ENCODE results near the gene CTTNBP2. TPM values are rescaled to one million over a fixed set of nuclear protein-coding genes. Genes with fewer than 3 reads are reported as not detected.

CTTNBP2 gene
- total RNA-seq, 2 donors from 2014 or later, result 1.5 to 1.8 TPM

DNA sequence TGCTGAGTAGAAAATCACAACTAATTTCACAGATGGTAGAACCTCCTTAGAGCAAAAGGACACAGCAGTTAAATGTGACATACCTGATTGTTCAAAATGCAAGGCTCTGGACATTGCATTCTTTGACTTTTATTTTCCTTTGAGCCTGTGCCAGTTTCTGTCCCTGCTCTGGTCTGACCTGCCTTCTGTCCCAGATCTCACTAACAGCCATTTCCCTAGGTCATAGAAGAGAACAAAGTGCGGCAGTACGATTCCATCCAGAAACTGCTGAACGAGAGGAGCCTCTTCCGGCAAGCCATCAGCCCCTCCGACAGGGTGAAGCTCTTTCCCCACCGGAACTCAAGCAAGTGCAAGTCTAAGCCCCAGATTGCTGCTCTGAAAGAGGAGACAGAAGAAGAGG, 206.6 kb downstream of the CTTNBP2 start:
- no peak overlapping the region for H3K27ac ChIP-seq

DNA sequence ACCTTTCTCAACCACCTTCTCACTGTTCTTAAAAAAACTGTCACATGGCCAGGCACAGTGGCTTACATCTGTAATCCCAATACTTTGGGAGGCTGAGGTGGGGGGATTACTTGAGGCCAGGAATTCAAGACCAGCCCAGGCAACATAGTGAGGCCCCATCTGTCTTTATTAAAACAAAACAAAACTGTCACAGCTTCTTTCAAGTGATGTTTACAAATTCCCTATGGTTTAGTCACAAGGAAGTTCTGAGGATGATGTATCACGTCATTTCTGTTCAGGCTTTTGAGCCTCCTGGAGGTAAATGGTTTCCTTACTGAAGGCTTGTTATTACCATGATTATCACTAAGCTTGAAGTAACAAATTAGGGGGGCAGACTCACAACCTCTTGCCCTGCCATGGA, 207.2 kb downstream of the CTTNBP2 start:
- H3K36me3 ChIP-seq, result no peaks in the 10 kb centered on the region
- no peaks in the 10 kb centered on the region for H3K4me1 ChIP-seq
- no peak for TF ChIP-seq CTCF (IDR thresholded peaks at IDR 0.05)
- DNase-seq, result peak; percentile 9
- no peak overlapping the region for H3K27ac ChIP-seq
- no peak overlapping the region for H3K9ac ChIP-seq (ENCODE audit: low read depth in 2 of 2, low read length in 2 of 2)
- no peaks in the 10 kb centered on the region for H3K9me3 ChIP-seq
- intact Hi-C loops (cut with DNase I), result no loop called here
- H3K27me3 ChIP-seq, result no peaks in the 10 kb centered on the region
- no peak overlapping the region for H3K4me3 ChIP-seq

More for the DNA sequence above, 206.6 kb downstream of the CTTNBP2 start:
- TF ChIP-seq CTCF (IDR thresholded peaks at IDR 0.05), result no peak
- Histone ChIP-seq H3K9me3 (no peaks in the 10 kb centered on the region), H3K4me3 (no peak overlapping the region), H3K9ac (ENCODE audit: low read depth in 2 of 2, low read length in 2 of 2) (no peak overlapping the region), H3K36me3 (no peaks in the 10 kb centered on the region), H3K27me3 (no peaks in the 10 kb centered on the region), H3K4me1 (no peaks in the 10 kb centered on the region)
- DNase-seq, result no peak
- intact Hi-C loops (cut with DNase I), result no loop called here

DNA sequence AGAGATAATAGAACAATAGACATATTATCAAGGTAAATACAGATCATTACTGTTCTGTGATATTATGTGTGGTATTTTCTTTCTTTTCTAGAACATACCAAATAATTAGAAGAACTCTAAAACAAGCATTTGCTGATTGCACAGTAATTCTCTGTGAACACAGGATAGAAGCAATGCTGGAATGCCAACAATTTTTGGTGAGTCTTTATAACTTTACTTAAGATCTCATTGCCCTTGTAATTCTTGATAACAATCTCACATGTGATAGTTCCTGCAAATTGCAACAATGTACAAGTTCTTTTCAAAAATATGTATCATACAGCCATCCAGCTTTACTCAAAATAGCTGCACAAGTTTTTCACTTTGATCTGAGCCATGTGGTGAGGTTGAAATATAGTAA, 207.9 kb downstream of the CTTNBP2 start:
- H3K36me3 ChIP-seq, result no peaks in the 10 kb centered on the region
- H3K4me1 ChIP-seq, result no peaks in the 10 kb centered on the region

DNA sequence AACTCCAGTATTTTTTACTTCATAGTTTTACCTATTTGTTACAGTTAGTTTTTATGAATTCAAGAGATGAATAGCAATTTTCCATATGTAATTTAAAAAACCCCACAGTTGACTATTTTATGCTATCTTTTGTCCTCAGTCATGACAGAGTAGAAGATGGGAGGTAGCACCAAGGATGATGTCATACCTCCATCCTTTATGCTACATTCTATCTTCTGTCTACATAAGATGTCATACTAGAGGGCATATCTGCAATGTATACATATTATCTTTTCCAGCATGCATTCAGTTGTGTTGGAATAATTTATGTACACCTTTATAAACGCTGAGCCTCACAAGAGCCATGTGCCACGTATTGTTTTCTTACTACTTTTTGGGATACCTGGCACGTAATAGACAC, 209.2 kb downstream of the CTTNBP2 start:
- intact Hi-C loops (cut with DNase I), result no loop called here
- DNase-seq, result no peak
- H3K4me1 ChIP-seq, result no peaks in the 10 kb centered on the region
- no peaks in the 10 kb centered on the region for H3K36me3 ChIP-seq
- no peaks in the 10 kb centered on the region for H3K9me3 ChIP-seq
- no peak for TF ChIP-seq CTCF (IDR thresholded peaks at IDR 0.05)
- H3K27ac ChIP-seq, result no peak overlapping the region
- no peaks in the 10 kb centered on the region for H3K27me3 ChIP-seq
- no peak overlapping the region for H3K4me3 ChIP-seq
- no peak overlapping the region for H3K9ac ChIP-seq (ENCODE audit: low read depth in 2 of 2, low read length in 2 of 2)

More for the DNA sequence above, 207.9 kb downstream of the CTTNBP2 start:
- intact Hi-C loops (cut with DNase I), result no loop called here
- no peak for DNase-seq
- H3K4me3 ChIP-seq, result no peak overlapping the region
- H3K27me3 ChIP-seq, result no peaks in the 10 kb centered on the region
- no peaks in the 10 kb centered on the region for H3K9me3 ChIP-seq
- no peak overlapping the region for H3K27ac ChIP-seq
- no peak for TF ChIP-seq CTCF (IDR thresholded peaks at IDR 0.05)
- H3K9ac ChIP-seq (ENCODE audit: low read depth in 2 of 2, low read length in 2 of 2), result no peak overlapping the region

DNA sequence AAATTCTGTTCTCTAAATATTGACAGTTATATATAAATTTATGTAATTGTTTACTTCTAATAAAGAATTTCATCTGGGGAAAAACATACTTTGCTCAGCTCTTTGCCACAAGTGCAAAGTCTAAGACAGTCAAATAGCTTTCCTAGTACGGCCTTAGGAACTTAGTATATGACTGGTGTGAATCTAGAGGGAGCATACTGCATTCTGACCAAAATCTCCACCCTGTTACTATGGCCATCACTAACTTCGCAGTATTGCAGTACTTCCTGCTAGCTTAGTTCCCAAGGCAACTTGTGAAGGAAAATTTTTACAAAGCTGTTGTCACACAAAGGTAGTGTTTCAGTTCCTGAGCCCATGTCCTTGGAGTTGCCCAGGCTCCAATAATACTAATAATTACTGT, 211.9 kb downstream of the CTTNBP2 start:
- Histone ChIP-seq H3K27ac (no peak overlapping the region), H3K9me3 (no peaks in the 10 kb centered on the region), H3K27me3 (no peaks in the 10 kb centered on the region), H3K4me3 (no peak overlapping the region), H3K36me3 (no peaks in the 10 kb centered on the region), H3K9ac (ENCODE audit: low read depth in 2 of 2, low read length in 2 of 2) (no peak overlapping the region), H3K4me1 (no peaks in the 10 kb centered on the region)
- no peak for DNase-seq
- intact Hi-C loops (cut with DNase I), result no loop called here
- TF ChIP-seq CTCF (IDR thresholded peaks at IDR 0.05), result no peak
